ENCODE results near the gene GNA12.

- no peak for TF ChIP-seq FOSL2 (IDR thresholded peaks at IDR 0.05; ENCODE audit: borderline replicate concordance, low read depth)
- TF ChIP-seq REST (IDR thresholded peaks at IDR 0.05; ENCODE audit: low read depth, low read length) = no peak
- no peak for TF ChIP-seq EZH2phosphoT487 (IDR thresholded peaks at IDR 0.05; ENCODE audit: borderline replicate concordance, low read depth)
- no peak for TF ChIP-seq GABPA (IDR thresholded peaks at IDR 0.05; ENCODE audit: low read depth)
- no peak for TF ChIP-seq JUND (IDR thresholded peaks at IDR 0.05)
- no peak for TF ChIP-seq CTCF (IDR thresholded peaks at IDR 0.05)
- TF ChIP-seq CHD2 (IDR thresholded peaks at IDR 0.05; ENCODE audit: low read length, partially characterized antibody) = no peak
- no peak for TF ChIP-seq SMC3 (IDR thresholded peaks at IDR 0.05; ENCODE audit: low read depth, low read length)
- TF ChIP-seq RFX5 (IDR thresholded peaks at IDR 0.05; ENCODE audit: low read length) = no peak
- no peak for TF ChIP-seq TCF12 (IDR thresholded peaks at IDR 0.05)
- TF ChIP-seq POLR2AphosphoS5 (IDR thresholded peaks at IDR 0.05; ENCODE audit: low read depth, low read length) = no peak
Measured at GRCh38 chr7:2872296-2872874, 28.3 kb upstream of the GNA12 start.
